Upper lobe of left lung (tissue), 6 donors: Measurements from ENCODE around the gene PIK3R6. TPM values are rescaled to one million over a fixed set of nuclear protein-coding genes. Genes with fewer than 3 reads are reported as not detected.

Experiments
- ATAC-seq, 2 donors: fragments of 200-7000 bp; cut with Tn5 transposase; one replicate each; pipeline ENCODE4 v1.9.1; 2022; ENCODE audit warnings: mild to moderate bottlenecking in 2 of 2, moderate library complexity in 2 of 2; ENCODE audit not compliant: low FRiP score in 2 of 2
- DNase-seq, 2 donors: peaks; one replicate each; pipeline ENCODE4 v3.0.0-alpha.2; 2019 to 2020
- H3K27ac ChIP-seq, 4 donors: fragments of 200-600 bp; sonication (generic); one replicate each; pipeline ENCODE4 v1.5.1; 2016 to 2019
- H3K27me3 ChIP-seq, 4 donors: fragments of 200-600 bp; sonication (generic); one replicate each; pipeline ENCODE4 v1.5.1; 2017 to 2019
- H3K36me3 ChIP-seq, 4 donors: fragments of 200-600 bp; sonication (generic); one replicate each; pipeline ENCODE4 v1.5.1; 2016 to 2019
- H3K4me1 ChIP-seq, 4 donors: fragments of 200-600 bp; sonication (generic); one replicate each; pipeline ENCODE4 v1.5.1; 2018 to 2019
- H3K4me3 ChIP-seq, 4 donors: fragments of 200-600 bp; sonication (generic); one replicate each; pipeline ENCODE4 v1.5.1; 2017 to 2019; ENCODE audit warnings: mild to moderate bottlenecking in 2 of 4, moderate library complexity in 1 of 4
- H3K9me3 ChIP-seq, 4 donors: fragments of 200-600 bp; sonication (generic); one replicate each; pipeline ENCODE4 v1.5.1; 2018 to 2019
- EP300 ChIP-seq, 4 donors: sonication (generic); formaldehyde crosslinking; IDR thresholded peaks; one replicate each; pipeline ENCODE4 v1.5.1; 2017; ENCODE audit warnings: antibody characterized with exemption in 4 of 4, control low read depth in 2 of 4
- POLR2A ChIP-seq, 4 donors: fragments of 450-650 bp; IDR thresholded peaks; one replicate each; pipeline ENCODE4 v1.5.1; 2016 to 2017; ENCODE audit warnings: antibody characterized with exemption in 4 of 4, mild to moderate bottlenecking in 2 of 4
- POLR2AphosphoS5 ChIP-seq, 2 donors: sonication (generic); formaldehyde crosslinking; IDR thresholded peaks; one replicate each; pipeline ENCODE4 v1.5.1; 2017; ENCODE audit warnings: antibody characterized with exemption in 2 of 2
- WGBS, 2 donors: methylation state at CpG; one replicate each; pipeline ENCODE4 v1.1.5; 2017 to 2018; 5-methylcytosine and 5-hydroxymethylcytosine counted together
- total RNA-seq, 6 donors: library from RNA; depleted of rRNA in 4 of 6; stranded (reverse); fragments of >200 nt in 4 of 6; gene quantifications; one replicate each; pipeline versions ENCODE4 v1.1.0 to v1.2.1, GENCODE V29; 2016 to 2021
- TF ChIP-seq, protein P1 (sequence below), 6 experiments: fragments of 450-650 bp in 4 of 6; fragments of 200-600 bp in 2 of 6; sonication (generic) in 2 of 6; IDR thresholded peaks; one replicate each; pipeline ENCODE4 v1.5.1; 2016 to 2019; ENCODE audit warnings: antibody characterized with exemption in 6 of 6
- donor health status: DM: no; HTN: no; CAD: no; lungs with moderate emphysema.
- donor health status: DM: no; HTN: yes; CAD: no; lungs with severe emphysema.

PIK3R6 gene
- total RNA-seq, 6 donors from 2014 or later, result 1.1 to 4.2 (median 2.4) TPM

DNA sequence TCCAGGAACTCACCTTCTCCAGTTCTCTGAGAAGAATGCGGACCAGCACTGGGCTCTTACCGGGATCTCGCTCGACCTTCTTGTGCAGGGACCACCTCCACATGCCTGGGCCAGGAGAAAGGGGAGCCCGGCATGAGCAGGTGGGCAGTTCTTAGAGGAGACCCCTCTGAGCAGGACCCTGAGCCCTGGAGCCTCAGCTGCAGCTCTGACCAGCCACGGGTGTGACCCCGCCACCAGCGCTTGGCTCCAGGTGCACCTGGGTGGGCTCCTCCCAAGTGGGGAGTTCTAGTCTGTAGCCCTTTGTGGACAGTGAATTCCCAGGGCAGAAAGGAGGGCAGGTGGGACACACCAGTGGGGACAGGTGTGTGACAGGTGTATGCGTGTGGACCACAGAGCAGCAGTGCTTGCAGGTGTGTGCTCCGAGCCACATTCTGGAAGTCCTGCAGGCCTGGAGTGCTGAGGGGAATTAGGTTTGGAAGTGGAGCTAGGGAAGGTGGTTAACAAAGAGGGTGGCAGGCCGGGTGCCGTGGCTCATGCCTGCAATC, 28.9 kb downstream of the PIK3R6 start:
- ATAC-seq (no peak), DNase-seq (peak in 1 of 2 donors; percentile 33)
- WGBS, 2 donors, result 93 to 94% methylated on average over 12 of the region's 12 CpGs

DNA sequence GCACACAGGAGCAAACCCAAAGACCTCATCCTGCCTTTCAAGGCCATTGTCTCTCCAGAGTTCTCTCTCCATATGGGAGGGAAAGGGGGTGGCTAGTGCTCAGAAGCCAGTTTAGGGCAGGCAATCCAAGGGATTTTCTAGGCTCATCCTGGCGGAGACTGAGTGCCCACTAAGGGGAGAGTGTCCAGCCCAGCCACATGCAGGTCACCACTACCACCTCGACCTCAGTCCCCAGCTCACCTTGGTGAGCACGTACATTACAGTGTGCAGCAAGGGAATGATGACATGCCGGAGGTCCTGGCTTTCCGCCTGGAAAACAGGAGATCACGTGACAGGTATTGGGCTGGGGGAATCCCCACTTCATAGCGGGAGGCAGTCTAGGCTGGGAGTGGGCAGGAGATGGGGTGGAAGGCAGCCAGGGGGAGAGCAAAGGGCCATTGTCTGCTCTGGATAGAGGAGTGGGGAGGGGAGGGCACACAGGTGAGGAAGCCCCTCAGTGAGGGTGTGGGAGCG, 29.9 kb downstream of the PIK3R6 start:
- TF ChIP-seq, protein P1, sequence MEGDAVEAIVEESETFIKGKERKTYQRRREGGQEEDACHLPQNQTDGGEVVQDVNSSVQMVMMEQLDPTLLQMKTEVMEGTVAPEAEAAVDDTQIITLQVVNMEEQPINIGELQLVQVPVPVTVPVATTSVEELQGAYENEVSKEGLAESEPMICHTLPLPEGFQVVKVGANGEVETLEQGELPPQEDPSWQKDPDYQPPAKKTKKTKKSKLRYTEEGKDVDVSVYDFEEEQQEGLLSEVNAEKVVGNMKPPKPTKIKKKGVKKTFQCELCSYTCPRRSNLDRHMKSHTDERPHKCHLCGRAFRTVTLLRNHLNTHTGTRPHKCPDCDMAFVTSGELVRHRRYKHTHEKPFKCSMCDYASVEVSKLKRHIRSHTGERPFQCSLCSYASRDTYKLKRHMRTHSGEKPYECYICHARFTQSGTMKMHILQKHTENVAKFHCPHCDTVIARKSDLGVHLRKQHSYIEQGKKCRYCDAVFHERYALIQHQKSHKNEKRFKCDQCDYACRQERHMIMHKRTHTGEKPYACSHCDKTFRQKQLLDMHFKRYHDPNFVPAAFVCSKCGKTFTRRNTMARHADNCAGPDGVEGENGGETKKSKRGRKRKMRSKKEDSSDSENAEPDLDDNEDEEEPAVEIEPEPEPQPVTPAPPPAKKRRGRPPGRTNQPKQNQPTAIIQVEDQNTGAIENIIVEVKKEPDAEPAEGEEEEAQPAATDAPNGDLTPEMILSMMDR (IDR thresholded peaks at IDR 0.05), result no peak
- TF ChIP-seq POLR2A (IDR thresholded peaks at IDR 0.05) (no peak), POLR2AphosphoS5 (IDR thresholded peaks at IDR 0.05) (no peak), EP300 (IDR thresholded peaks at IDR 0.05) (no peak)
- 47% methylated on average over 7 to 8 of the region's 8 CpGs for WGBS, 2 donors
- Histone ChIP-seq H3K27ac (no peak overlapping the region), H3K4me3 (no peak overlapping the region), H3K36me3 (no peaks in the 10 kb centered on the region), H3K27me3 (no peaks in the 10 kb centered on the region), H3K4me1 (no peaks in the 10 kb centered on the region), H3K9me3 (no peaks in the 10 kb centered on the region)
- ATAC-seq (no peak), DNase-seq (no peak)

More for the DNA sequence above, 28.9 kb downstream of the PIK3R6 start:
- no peaks in the 10 kb centered on the region for H3K9me3 ChIP-seq
- no peaks in the 10 kb centered on the region for H3K27me3 ChIP-seq
- TF ChIP-seq, protein P1 (IDR thresholded peaks at IDR 0.05), result no peak
- TF ChIP-seq EP300 (IDR thresholded peaks at IDR 0.05) (no peak), POLR2AphosphoS5 (IDR thresholded peaks at IDR 0.05) (no peak), POLR2A (IDR thresholded peaks at IDR 0.05) (no peak)
- no peak overlapping the region for H3K27ac ChIP-seq
- no peak overlapping the region for H3K4me3 ChIP-seq
- H3K36me3 ChIP-seq, result no peaks in the 10 kb centered on the region
- H3K4me1 ChIP-seq, result no peaks in the 10 kb centered on the region

DNA sequence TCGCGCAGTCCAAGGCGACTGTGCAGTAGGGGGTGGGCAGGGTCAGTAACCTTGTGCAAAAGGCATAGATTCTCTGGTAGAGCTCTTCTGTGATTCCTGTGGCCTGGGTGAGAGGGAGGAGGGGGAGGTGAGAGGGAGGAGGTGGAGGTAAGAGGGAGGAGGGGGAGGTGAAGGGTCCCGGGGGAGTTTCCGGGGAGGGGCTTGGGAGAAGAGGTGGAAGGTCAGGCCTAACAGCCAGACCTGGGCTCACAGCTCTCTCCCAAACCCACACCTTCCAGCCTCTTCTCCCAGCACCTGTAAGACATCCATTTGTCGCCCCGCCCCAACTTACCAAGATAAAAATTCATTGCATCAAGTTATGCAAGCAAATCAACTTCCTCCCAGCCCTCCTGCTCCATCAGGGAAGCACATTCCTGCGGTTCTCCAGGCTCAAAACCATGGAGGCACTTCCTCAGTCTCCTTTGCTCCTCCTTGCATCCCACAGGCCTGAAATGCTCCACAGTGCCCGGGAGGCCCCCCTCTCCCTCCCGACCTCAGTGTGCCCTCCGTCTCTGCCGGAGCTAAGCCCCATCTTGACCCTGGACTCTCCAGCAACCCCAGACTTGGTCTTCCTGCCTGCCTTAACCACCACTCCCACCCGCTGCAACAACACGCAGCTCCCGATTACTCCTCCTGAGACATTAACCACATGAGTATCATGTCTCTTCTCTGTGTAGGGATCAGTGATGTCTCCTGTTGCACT, 30.5 kb downstream of the PIK3R6 start:
- no peaks in the 10 kb centered on the region for H3K9me3 ChIP-seq
- no peak overlapping the region for H3K27ac ChIP-seq
- H3K36me3 ChIP-seq, result no peaks in the 10 kb centered on the region
- H3K4me1 ChIP-seq, result no peaks in the 10 kb centered on the region
- ATAC-seq (no peak), DNase-seq (no peak)
- H3K27me3 ChIP-seq, result no peaks in the 10 kb centered on the region
- TF ChIP-seq, protein P1 (IDR thresholded peaks at IDR 0.05), result no peak
- TF ChIP-seq POLR2AphosphoS5 (IDR thresholded peaks at IDR 0.05) (no peak), POLR2A (IDR thresholded peaks at IDR 0.05) (no peak), EP300 (IDR thresholded peaks at IDR 0.05) (no peak)
- H3K4me3 ChIP-seq, result no peak overlapping the region
- 75 to 80% methylated on average over 15 of the region's 15 CpGs for WGBS, 2 donors

DNA sequence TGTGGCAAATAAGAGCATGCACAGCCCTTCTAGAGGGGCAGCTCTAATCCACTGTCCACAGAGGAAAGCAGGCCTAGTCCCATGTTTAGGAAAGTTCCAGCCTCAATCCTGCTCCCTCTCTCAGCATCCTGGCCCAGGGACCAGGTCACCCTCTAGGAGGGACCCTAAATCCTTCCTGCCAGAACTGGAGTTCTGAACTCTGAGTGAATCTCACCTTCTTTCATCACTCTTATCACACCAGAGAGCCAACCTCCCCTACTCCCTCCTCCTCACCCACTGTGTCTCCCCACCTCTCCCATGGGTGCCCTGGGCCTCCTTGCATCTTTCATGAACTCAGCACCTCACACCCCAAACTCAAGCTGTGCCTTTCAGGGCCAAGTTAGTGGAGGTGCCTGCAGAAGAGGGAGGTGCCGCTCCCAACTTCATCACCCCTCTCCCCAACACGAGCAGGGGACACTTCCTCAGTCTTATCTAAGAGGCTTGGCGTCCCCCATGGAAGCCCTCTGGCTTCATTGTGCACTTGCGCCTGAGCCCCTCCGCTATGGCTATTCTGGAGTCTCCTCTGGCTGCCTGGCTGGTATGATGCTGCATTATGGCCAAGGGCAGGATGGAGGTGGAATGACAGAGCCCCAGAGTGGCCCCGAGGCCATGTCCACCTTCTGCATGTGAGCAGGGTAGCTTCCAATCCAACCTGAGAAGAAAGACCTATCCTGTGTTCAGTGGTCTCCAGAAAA, 31.7 kb downstream of the PIK3R6 start:
- H3K27ac ChIP-seq, result no peak overlapping the region
- H3K9me3 ChIP-seq, result no peaks in the 10 kb centered on the region
- no peaks in the 10 kb centered on the region for H3K4me1 ChIP-seq
- DNase-seq (no peak), ATAC-seq (no peak)
- WGBS, 2 donors, result 84 to 88% methylated on average over 5 to 6 of the region's 6 CpGs
- no peak for TF ChIP-seq POLR2AphosphoS5 (IDR thresholded peaks at IDR 0.05)
- no peak for TF ChIP-seq POLR2A (IDR thresholded peaks at IDR 0.05)
- TF ChIP-seq EP300 (IDR thresholded peaks at IDR 0.05), result no peak
- TF ChIP-seq, protein P1 (IDR thresholded peaks at IDR 0.05), result no peak
- no peaks in the 10 kb centered on the region for H3K36me3 ChIP-seq
- no peaks in the 10 kb centered on the region for H3K27me3 ChIP-seq
- H3K4me3 ChIP-seq, result no peak overlapping the region
